Middle frontal gyrus (tissue), 1 donor: ENCODE results near the gene CTBS.
"Not testable (repeated sequence)": the region's sequence is repeated elsewhere in the genome, so short reads cannot be mapped to it uniquely, and the experiment has no call there.

Source experiments
- DNase-seq: peaks from one replicate; pipeline ENCODE4 v3.0.0-alpha.2; 2015; ENCODE audit warnings: low spot score; ENCODE audit errors: extremely low spot score

CTBS gene

GRCh38 chr1:84573967-84574842 lies at the start of gene CTBS:
CTBS (minus strand) TSS chr1:84574440; CDS start chr1:84574415, 25 bp downstream.
- DNase-seq: peak; percentile 67

- no peak for DNase-seq
Observed at GRCh38 chr1:84621553-84621952, 47.3 kb upstream of the CTBS start.

GRCh38 chr1:84620720-84621313 lies 46.6 kb upstream of the CTBS start:
- peak; percentile 60 for DNase-seq

GRCh38 chr1:84619383-84620102 lies 45.3 kb upstream of the CTBS start:
- no peak for DNase-seq

- no peak for DNase-seq
Observed at GRCh38 chr1:84617349-84617748, 43.1 kb upstream of the CTBS start.

GRCh38 chr1:84615790-84616189 lies 41.5 kb upstream of the CTBS start:
- no peak for DNase-seq

- DNase-seq: no peak
Observed at GRCh38 chr1:84613887-84614286, 39.6 kb upstream of the CTBS start.

GRCh38 chr1:84613026-84613425 lies 38.8 kb upstream of the CTBS start:
- no peak for DNase-seq

GRCh38 chr1:84611796-84612195 lies 37.6 kb upstream of the CTBS start:
- DNase-seq: no peak

- no peak for DNase-seq
Observed at GRCh38 chr1:84611091-84611490, 36.9 kb upstream of the CTBS start.

GRCh38 chr1:84606977-84607376 lies 32.7 kb upstream of the CTBS start:
- no peak for DNase-seq

- DNase-seq: no peak
Observed at GRCh38 chr1:84605157-84605556, 30.9 kb upstream of the CTBS start.

GRCh38 chr1:84603941-84604830 lies 29.9 kb upstream of the CTBS start:
- DNase-seq: no peak

- DNase-seq: no peak
Observed at GRCh38 chr1:84603223-84603622, 29.0 kb upstream of the CTBS start.

GRCh38 chr1:84600796-84601195 lies 26.6 kb upstream of the CTBS start:
- no peak for DNase-seq

- DNase-seq: peak; percentile 43
Observed at GRCh38 chr1:84598846-84599741, 24.9 kb upstream of the CTBS start.

GRCh38 chr1:84598418-84598817 lies 24.2 kb upstream of the CTBS start:
- no peak for DNase-seq

- DNase-seq: no peak
Observed at GRCh38 chr1:84597011-84597410, 22.8 kb upstream of the CTBS start.

GRCh38 chr1:84594959-84595358 lies 20.7 kb upstream of the CTBS start:
- DNase-seq: not testable (repeated sequence)

- DNase-seq: no peak
Observed at GRCh38 chr1:84587099-84587498, 12.9 kb upstream of the CTBS start.
